CD4-positive, alpha-beta T cell treated with Interleukin-12 subunit alpha and Interleukin-12 subunit beta, for 1 hour (primary cell): ENCODE measurements around the gene PRCP.
"Not testable (repeated sequence)": the region's sequence is repeated elsewhere in the genome, so short reads cannot be mapped to it uniquely, and the experiment has no call there.

ENCODE experiments used
- DNase-seq: peaks from one replicate; pipeline ENCODE4 v3.0.0-alpha.2; 2020

Gene PRCP

DNA sequence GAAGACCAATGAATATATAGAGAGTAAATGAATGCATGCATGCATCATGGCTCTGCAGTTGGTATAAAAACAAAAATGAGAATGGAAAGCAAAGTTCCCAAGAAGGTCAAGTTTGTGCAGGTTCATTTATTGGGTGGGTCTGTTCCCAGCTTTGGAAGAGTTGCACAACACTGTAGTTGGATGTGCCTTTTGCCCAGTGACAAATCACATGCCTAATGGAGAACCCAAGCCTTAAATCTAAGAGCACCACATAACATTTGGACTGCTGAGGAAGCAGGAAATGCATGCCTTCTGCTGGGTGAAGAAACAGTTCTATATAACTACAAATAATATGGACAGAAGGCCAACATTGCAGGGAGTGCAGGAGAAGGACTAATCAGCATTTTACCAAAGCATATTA is 30.6 kb downstream of the PRCP start:
- no peak for DNase-seq

- DNase-seq: peak; percentile 80
Observed at GRCh38 chr11:82867495-82868082, 32.6 kb downstream of the PRCP start.

- no peak for DNase-seq
Observed at GRCh38 chr11:82865841-82866240, 34.4 kb downstream of the PRCP start.

- peak; percentile 28 for DNase-seq
Observed at GRCh38 chr11:82864268-82864667, 36.0 kb downstream of the PRCP start.

DNA sequence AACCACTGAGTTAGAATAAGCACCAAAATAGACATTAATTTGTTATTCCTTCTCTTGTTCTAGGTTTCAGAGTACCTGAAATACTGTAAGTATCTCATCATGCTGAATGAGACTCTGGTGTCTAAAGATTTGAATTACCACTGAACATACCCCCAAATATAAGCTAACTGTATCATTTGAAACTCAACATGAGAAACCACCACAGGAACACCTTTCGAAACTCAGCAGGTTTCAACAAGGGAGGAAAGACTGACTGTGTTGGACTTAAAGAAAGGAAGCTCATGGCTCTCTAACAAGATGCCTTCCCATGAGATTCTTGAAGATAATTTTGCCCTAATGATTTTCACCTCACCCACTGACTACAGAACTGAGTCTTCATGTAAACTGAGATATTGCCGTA is 37.0 kb downstream of the PRCP start:
- DNase-seq: no peak

DNA sequence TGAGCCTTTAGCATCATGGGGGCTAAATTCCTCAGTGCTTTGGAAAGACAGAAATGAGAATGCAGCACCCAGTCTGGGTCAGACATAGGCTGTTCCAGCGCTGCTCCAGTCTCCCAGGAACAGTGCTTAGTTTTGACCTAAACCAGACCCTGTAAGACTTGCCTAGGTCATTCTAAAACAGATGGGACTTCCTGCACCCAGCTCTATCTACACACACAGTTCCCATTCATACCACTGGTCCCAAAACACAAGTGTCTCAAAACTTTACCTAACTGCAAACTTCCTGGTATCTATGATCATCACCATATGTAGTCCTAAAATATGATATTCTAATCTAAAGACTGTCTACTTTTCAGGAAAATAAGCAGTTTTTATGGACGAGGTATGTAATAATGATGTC is 37.9 kb downstream of the PRCP start:
- no peak for DNase-seq

DNA sequence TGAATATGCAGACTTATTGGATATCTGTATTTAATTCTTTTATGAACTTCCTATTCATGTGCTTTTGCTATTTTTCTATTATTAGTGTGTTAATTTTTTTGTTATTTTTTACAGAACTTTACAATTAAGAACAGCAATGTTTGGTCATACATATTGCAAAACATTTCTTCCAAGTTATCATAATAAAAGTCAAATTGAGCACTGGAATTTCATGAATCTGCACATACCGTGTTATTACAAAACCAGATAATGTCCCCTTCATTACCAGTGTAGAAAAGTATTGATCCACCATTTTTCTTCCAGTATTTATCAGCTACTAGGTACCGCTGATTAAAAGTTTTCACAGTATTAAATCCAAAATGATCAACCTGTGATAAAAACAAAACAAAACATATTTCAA is 40.5 kb downstream of the PRCP start:
- no peak for DNase-seq

GRCh38 chr11:82858556-82859091 is 41.6 kb downstream of the PRCP start:
- DNase-seq: no peak

GRCh38 chr11:82858133-82858532 is 42.1 kb downstream of the PRCP start:
- DNase-seq: no peak

DNA sequence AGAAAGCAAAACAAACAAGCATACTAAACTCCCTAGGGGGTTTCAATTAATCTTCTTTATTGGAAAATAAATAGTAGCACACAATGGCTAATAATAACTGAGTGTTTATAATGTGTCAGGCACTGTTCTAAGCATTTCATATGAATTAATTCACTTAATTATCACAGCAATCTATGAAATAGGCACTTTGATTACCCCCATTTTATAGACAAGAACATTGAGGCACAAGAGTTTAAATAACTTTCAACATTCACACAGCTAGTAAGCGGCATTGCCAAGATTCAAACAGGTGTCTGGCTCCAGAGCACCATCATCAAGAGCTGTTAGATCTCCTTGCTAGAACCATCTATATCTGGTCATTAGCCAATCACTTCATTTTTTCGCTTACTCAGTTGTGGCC is 43.1 kb downstream of the PRCP start:
- no peak for DNase-seq

- no peak for DNase-seq
Observed at GRCh38 chr11:82855616-82856015, 44.6 kb downstream of the PRCP start.

GRCh38 chr11:82854916-82855315 is 45.3 kb downstream of the PRCP start:
- not testable (repeated sequence) for DNase-seq

- no peak for DNase-seq
Observed at GRCh38 chr11:82854242-82854641, 46.0 kb downstream of the PRCP start.

- no peak for DNase-seq
Observed at GRCh38 chr11:82848829-82849228, 51.4 kb downstream of the PRCP start.

DNA sequence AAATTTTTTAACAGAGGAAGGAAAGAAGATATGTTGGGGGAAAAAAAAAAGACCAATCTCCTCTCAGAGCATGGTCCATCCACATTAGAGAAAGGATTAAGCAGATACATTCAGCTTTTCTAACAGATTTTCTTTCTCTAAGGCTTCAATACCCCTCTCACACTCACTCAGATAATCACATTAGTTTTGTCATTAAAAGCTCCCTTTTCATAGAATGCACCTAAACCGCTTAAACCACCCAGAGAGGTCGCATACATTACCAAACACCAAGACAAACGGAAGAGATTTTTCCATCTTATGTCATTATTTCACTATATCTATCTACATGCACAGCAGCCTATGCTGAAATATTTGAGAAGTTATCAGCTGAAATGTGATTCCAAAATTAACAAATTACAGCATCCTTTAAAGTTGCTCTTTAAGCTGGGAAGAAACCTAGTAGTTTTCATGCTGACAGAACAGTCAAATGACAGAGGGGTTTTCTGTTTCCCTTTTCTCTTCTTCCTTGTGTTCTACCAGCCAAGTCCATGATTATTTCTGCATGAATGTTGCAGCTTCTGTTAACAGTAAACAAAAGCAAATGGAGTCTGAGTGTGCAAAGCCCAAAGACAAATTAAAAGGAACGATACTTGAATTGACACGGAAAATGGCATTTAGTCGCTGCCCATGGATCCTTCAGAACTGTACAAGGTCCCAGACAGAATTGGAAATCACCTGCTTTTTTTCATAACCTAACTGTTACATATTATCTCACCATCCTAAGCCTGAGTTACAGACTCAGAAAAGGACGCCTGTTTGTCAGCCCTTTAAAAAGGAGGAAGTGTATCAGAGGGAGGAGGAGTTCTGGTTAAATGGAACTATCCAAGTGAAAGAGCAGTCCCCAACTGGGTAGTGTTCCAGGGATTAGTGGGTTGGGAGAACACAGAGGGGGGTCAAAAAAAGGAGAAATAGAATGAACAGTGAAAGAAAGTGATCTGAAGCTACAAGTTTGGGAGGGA is 54.6 kb downstream of the PRCP start:
- no peak for DNase-seq

DNA sequence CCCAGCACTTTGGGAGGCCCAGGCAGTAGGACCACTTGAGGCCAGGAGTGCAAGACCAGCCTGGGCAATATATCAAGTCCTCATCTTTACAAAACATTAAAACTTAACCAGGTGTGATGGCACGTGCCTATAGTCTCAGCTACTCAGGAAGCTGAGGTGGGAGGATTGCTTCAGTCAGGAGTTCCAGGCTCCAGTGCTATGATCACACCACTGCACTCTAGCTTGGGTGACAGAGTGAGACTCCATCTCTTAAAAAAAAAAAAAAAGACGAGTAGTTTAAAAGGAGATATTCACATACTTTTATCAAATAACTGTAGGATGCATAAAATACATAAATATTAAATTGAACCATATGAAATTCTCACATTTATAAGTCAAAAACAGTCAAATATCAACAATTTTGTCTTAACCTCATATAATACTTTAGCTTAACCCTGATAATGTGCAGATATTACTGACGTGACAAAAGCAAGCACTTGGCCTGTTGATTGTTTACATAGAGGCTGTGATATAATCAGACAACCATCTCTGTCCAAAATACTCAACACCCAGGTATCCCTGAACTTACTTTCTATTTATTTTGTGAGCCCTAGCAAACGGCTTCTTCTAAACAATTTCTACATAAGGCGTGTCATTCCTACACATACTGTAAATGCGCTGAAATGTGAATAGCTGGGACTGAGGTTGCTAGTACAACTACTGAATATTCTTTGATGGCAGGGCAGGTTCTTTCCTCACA is 57.0 kb downstream of the PRCP start:
- no peak for DNase-seq

DNA sequence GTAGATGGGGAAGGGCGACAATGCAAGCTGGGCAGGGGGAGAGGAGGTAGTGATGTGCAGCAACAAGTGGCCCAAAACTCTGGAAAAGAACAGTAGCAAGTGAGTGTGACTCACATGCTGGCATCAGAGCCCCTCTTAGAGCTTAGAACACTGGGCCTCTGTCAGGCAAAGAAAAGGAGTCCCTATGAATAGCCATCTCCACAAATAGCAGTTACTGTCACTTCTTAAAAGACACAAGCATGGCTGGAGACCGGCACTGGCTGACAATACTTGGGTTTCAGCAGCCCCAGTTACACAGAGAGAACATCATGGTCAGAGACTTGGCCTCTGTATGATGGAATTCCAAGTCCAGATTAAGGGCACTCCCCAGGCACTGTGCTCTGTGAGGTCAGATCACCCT is 58.2 kb downstream of the PRCP start:
- DNase-seq: no peak

DNA sequence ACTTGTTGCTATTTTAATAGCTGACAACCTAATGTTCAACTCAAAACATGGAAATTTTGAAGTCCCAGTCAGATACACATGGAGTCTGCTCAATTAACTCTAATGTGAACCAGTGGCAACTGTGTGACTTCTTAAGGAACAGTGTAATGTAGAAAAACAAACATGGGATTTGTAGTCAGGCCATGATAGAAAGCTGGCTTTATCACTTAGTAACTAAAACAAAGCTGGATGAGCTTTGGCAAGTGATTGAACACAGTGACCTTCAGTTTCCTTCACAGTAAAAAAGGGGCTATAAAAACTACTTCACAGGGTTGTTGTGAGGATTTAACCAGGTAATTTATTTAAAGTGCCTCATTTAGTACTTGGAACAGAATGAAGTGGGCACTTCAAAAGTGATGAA is 62.6 kb downstream of the PRCP start:
- DNase-seq: no peak

DNA sequence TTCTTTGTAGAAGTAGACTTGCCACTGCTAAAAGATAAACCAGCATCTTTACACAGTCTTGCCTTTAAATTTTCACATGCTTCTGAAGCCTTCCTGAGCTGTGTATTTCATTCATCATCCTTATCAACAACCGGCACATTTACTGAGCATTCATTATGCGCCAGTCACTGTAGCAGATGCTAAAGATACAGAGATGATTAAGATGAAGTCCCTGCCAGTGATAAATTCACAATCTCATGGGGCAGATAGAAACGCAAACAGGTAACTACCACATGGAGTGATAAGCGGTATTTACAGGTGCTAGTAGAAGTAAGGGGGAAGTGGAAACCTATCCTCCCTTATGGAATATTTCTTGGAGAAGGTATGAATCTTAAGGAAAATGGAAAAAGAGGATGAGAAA is 67.2 kb downstream of the PRCP start:
- no peak for DNase-seq

DNA sequence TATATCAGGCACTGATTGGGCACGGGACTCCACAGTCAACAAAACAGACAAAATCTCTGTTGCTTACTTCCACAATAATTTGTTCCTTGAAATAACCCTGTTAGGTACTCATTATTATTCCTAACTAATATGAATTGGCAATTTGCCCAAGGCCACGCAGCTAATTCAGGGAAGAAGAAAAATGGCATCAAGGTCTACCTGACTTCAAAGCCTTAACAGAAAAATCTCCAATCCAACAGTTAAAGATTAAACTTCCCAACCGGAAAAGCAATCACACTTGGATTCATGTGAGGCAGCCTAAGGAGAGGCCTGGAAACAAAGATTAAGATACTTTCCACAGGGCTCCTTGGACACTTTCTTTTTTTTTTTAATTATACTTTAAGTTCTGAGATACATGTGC is 68.9 kb downstream of the PRCP start:
- DNase-seq: no peak

DNA sequence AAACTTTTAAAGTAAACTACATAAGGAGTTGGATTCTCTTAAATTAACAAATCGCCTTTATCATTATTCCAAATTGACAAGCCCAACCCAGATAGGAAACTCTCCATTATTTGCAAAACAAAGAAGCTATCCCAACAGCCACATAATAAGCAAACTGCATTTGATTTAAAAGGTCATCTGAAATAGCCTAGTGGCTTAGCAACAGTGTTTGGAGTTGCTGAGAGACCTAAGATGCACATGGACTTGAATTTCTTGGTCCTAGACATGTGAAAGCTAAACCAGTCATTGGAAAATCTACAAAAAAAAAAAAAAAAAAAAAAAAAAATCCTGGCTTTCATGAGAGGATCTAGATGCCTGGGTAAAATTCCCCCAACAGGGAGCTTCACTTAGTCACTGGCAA is 69.5 kb downstream of the PRCP start:
- DNase-seq: no peak

GRCh38 chr11:82829101-82829500 is 71.1 kb downstream of the PRCP start:
- DNase-seq: no peak

DNA sequence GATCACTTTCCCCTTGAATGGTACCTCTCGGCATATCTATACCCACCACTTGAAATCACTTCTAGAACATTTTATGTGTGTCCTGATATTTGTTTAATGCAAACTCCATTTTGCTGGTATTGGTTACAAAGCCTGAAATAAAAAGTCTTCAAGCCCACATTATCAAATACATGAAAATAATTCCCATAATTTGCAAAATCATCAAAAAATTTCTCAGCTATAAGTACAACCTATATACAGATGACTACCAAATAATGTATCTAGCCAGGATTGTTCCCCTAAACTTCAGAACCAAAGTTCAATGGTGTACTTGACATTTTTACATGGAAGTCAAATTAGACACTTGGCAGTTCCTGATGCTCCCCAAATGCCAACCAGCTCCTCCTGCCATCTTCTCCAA is 71.8 kb downstream of the PRCP start:
- DNase-seq: no peak

DNA sequence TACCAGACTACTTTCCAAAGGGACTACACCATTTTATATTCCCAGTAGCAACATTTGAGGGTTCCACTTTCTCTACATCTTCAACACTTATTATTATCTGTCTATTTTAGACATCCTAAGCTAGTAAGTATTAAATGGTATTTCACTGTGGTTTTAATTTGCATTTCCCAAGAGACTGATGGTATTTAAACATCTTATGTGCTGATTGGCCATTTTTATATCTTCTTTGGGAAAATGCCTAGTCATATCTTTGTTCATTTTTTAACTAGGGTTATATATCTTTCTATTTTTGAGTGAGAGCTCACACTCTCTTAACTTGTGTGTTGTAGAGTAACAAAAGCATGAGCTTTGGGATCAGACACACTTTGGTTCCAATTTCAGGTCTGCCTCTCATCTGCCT is 73.7 kb downstream of the PRCP start:
- DNase-seq: no peak
